Measurements from ENCODE around the gene ALG14.

Gene ALG14

GRCh38 chr1:94934551-94934950 lies 138.2 kb downstream of the ALG14 start:
- Histone ChIP-seq H3K9me3 (ENCODE audit: insufficient read depth, low read length) (no peaks in the 10 kb centered on the region), H3K4me2 (ENCODE audit: low read depth, low read length, poor library complexity, severe bottlenecking) (no peak overlapping the region), H4K20me1 (ENCODE audit: low read depth, low read length) (no peaks in the 10 kb centered on the region), H3F3A (ENCODE audit: insufficient read depth) (no peaks in the 10 kb centered on the region), H3K27me3 (ENCODE audit: low read length) (no peaks in the 10 kb centered on the region), H3K36me3 (ENCODE audit: low read length) (no peaks in the 10 kb centered on the region), H2AFZ (ENCODE audit: low read depth, low read length, severe bottlenecking) (no peak overlapping the region), H3K79me2 (ENCODE audit: insufficient read depth, low read length) (no peaks in the 10 kb centered on the region), H3K9me2 (replicated peaks; ENCODE audit: insufficient read depth, low read length) (no peaks in the 10 kb centered on the region), H3K27ac (ENCODE audit: low read depth, low read length) (no peak overlapping the region), H3K9ac (ENCODE audit: low read length) (no peak overlapping the region), H3K4me3 (ENCODE audit: insufficient read depth, low read length, poor library complexity, severe bottlenecking) (no peak overlapping the region)
- TF ChIP-seq, protein P1, sequence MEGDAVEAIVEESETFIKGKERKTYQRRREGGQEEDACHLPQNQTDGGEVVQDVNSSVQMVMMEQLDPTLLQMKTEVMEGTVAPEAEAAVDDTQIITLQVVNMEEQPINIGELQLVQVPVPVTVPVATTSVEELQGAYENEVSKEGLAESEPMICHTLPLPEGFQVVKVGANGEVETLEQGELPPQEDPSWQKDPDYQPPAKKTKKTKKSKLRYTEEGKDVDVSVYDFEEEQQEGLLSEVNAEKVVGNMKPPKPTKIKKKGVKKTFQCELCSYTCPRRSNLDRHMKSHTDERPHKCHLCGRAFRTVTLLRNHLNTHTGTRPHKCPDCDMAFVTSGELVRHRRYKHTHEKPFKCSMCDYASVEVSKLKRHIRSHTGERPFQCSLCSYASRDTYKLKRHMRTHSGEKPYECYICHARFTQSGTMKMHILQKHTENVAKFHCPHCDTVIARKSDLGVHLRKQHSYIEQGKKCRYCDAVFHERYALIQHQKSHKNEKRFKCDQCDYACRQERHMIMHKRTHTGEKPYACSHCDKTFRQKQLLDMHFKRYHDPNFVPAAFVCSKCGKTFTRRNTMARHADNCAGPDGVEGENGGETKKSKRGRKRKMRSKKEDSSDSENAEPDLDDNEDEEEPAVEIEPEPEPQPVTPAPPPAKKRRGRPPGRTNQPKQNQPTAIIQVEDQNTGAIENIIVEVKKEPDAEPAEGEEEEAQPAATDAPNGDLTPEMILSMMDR (IDR thresholded peaks at IDR 0.05; ENCODE audit: insufficient read depth, low read length, poor library complexity, severe bottlenecking) = no peak
- no peak for TF ChIP-seq EZH2phosphoT487 (conservative IDR thresholded peaks at IDR 0.05; ENCODE audit: low read length)

DNA sequence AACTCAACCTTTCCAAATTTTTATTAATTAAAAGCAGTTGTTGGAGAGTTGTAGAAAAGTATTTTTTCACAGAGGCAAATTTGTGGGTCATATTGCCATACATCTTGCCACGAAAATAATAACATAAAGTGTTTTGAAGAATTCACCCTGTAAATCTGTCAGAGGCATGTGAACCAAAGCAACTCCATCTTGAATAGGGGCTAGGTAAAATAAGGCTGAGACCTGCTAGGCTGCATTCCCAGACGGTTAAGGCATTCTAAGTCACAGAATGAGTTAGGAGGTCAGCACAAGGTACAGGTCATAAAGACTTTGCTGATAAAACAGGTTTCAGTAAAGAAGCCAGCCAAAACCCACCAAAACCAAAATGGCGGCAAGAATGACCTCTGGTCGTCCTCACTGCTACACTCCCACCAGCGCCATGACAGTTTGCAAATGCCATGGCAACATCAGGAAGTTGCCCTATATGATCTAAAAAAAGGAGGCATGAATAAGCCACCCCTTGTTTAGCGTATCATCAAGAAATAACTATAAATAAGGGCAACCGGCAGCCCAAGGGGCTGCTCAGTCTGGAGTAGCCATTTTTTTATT lies 141.4 kb downstream of the ALG14 start:
- no peak for TF ChIP-seq EZH2phosphoT487 (conservative IDR thresholded peaks at IDR 0.05; ENCODE audit: low read length)
- TF ChIP-seq, protein P1 (IDR thresholded peaks at IDR 0.05; ENCODE audit: insufficient read depth, low read length, poor library complexity, severe bottlenecking) = no peak
- Histone ChIP-seq H3K4me2 (ENCODE audit: low read depth, low read length, poor library complexity, severe bottlenecking) (no peak overlapping the region), H4K20me1 (ENCODE audit: low read depth, low read length) (no peaks in the 10 kb centered on the region)

GRCh38 chr1:94929351-94930217 lies 143.2 kb downstream of the ALG14 start:
- Histone ChIP-seq H3K4me2 (ENCODE audit: low read depth, low read length, poor library complexity, severe bottlenecking) (no peak overlapping the region), H3K4me3 (ENCODE audit: insufficient read depth, low read length, poor library complexity, severe bottlenecking) (no peak overlapping the region)

More for the DNA sequence above, 141.4 kb downstream of the ALG14 start:
- Histone ChIP-seq H3K9ac (ENCODE audit: low read length) (no peak overlapping the region), H3K4me3 (ENCODE audit: insufficient read depth, low read length, poor library complexity, severe bottlenecking) (no peak overlapping the region), H3K9me2 (replicated peaks; ENCODE audit: insufficient read depth, low read length) (no peaks in the 10 kb centered on the region), H3K27me3 (ENCODE audit: low read length) (no peaks in the 10 kb centered on the region), H3K27ac (ENCODE audit: low read depth, low read length) (no peak overlapping the region), H3F3A (ENCODE audit: insufficient read depth) (no peaks in the 10 kb centered on the region), H3K36me3 (ENCODE audit: low read length) (no peaks in the 10 kb centered on the region), H3K9me3 (ENCODE audit: insufficient read depth, low read length) (no peaks in the 10 kb centered on the region), H2AFZ (ENCODE audit: low read depth, low read length, severe bottlenecking) (no peak overlapping the region), H3K79me2 (ENCODE audit: insufficient read depth, low read length) (no peaks in the 10 kb centered on the region)

More at GRCh38 chr1:94929351-94930217, 143.2 kb downstream of the ALG14 start:
- H3K9me3 ChIP-seq (ENCODE audit: insufficient read depth, low read length) = no peaks in the 10 kb centered on the region
- no peak overlapping the region for H3K27ac ChIP-seq (ENCODE audit: low read depth, low read length)
- H3K27me3 ChIP-seq (ENCODE audit: low read length) = no peaks in the 10 kb centered on the region
- H4K20me1 ChIP-seq (ENCODE audit: low read depth, low read length) = no peaks in the 10 kb centered on the region
- no peaks in the 10 kb centered on the region for H3K9me2 ChIP-seq (replicated peaks; ENCODE audit: insufficient read depth, low read length)
- H3K9ac ChIP-seq (ENCODE audit: low read length) = no peak overlapping the region
- H3K36me3 ChIP-seq (ENCODE audit: low read length) = no peaks in the 10 kb centered on the region
- TF ChIP-seq, protein P1 (IDR thresholded peaks at IDR 0.05; ENCODE audit: insufficient read depth, low read length, poor library complexity, severe bottlenecking) = no peak
- no peak for TF ChIP-seq EZH2phosphoT487 (conservative IDR thresholded peaks at IDR 0.05; ENCODE audit: low read length)
- H3F3A ChIP-seq (ENCODE audit: insufficient read depth) = no peaks in the 10 kb centered on the region
- no peak overlapping the region for H2AFZ ChIP-seq (ENCODE audit: low read depth, low read length, severe bottlenecking)
- H3K79me2 ChIP-seq (ENCODE audit: insufficient read depth, low read length) = no peaks in the 10 kb centered on the region
